Fibroblast of upper back skin (primary cell): ENCODE results near the gene CAPN15.

Experiments used
- DNase-seq: peaks from one replicate; pipeline ENCODE4 v3.0.0-alpha.2; 2013

Gene CAPN15

DNA sequence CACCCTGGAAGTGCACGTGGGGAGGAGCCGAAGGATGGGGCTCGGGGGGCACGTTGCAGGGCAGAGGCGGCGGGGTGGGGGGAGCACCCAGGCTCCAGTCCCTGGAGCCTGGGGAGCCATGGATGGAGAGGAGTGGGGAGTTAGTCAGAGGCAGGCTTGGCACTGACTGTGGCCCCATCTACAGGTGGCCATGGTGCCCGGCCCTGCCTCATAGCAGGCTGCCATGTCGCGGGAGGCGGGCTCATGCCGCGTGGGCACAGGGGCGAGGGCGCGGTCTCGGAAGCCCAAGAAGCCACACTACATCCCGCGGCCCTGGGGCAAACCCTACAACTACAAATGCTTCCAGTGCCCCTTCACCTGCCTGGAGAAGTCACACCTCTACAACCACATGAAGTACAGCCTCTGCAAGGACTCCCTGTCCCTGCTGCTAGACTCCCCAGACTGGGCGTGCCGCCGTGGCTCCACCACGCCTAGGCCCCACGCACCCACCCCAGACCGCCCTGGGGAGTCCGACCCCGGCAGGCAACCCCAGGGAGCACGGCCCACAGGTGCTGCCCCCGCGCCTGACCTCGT, 35.6 kb downstream of the CAPN15 start:
- DNase-seq: no peak

DNA sequence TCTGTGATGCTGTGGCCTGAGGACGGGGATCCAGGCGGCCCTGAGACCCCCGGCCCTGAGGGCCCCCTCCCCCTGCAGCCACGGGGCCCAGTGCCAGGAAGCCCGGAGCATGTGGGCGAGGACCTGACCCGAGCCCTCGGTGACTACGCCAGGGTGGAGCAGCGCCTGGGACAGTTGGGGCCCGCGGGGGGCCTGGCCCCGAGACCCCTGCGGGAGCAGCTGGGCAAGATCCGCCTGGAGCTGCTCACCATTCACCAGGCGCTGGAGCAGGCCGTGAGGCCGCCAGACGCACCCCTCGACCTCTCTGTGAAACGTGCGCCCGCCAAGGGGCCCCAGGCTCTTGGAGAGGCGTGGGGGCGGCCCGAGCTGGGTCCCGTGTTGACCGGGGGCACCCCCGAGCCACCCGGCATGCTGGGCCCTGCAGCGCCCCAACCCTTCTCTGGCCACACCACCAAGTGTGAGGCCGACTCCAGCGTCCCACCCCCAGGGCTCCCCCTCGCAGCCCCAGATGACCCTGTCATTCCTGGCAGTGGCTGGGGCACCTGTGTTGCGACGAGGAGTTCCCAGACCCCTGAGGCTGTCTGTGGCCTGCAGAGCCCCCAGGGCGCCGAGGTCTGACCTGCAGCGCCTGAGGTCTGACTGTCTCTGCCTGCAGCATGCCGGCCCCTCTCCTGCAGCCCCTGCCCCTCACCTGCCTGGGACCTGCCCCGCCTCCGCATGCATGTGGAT, 37.3 kb downstream of the CAPN15 start:
- no peak for DNase-seq

DNA sequence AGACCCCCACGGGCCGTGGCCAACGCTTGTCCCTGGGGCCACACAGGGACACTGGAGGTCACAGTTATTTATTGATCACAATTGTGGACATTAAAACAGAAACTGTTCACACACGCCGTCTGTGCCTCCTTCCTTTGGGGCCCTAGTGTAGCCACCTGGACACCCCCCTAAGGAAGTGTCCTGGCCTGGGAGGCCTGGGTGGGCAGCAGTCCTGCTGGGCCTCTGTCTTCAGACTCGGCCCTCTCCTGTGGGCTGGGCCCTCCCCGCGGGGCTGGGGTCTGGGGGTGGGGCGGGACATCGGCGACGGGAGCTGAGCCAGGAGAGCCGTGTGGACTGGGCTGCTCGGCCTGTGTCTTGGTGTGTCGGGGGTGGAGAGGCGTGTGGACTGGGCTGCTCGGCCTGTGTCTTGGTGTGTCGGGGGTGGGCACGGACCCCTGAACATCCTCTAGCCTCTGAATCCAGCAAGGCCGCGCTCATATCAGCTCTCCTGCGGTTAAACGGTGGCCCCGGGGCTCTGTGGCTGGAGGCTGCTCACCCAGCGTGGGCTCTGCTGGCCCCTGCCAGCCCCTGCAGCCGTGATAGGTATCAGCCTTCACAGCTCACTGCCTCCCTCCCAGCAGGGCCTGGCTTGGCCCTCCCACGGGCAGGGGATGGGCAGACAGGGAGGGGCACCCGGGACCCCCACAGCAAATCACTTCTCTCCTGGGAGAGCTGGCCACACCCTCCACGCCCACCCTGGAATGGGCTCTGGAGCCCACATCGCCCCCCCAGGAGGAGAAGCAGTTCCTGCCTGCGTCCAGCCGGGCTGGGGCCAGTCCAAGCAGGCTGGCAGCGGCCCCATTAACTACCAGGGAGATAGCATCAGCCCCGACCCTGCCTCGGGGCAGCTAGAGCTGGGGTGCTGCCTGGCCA, 38.2 kb downstream of the CAPN15 start:
- no peak for DNase-seq

DNA sequence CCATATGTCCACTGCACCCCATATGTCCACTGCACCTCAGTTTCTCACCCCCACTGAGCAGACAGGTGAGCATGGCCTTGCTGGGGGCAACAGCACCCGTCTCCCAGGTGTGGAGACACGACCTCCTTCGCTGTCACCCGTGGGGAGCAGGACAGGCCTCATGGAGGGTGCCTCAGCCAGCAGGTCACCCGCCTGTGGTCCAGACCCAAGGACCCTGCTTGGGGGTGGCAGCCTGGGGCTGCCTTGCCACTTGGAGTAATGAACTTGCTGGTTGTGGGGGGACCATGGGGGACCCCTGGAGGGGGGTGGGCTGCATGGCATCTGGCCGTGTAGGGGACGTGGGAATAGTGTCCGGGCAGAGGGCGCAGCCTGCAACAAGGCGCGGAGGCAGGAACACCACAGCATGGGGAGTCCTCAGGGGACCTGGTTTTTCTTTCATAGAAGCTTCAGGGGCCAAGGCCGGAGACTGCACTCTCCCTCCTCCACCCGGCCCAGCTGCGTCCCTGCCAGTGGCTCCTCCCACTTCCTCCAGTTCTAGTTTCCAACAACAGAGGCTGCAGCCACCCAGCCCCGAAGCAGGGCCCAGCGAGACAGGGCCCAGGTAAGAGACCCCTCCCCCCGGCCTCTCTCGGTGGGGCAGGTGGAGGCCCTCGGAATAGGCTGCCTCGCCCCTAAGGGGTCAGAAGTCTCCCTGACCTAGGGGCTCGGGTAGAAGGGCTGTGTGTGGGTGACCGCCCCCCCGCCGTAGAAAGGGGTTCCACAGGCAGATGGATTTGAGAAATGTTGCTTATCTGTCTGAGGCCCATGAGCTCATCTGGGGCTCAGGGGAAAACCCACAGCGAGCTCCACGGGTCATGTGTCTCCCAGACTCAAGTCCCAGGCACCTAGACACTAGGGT, 39.2 kb downstream of the CAPN15 start, which contains the start of gene NHLRC4:
Gene NHLRC4 (plus strand): TSS at position 531 of the 898 bp plus-strand sequence. CDS start 1,043 bp downstream, outside the sequence.
- peak; percentile 40 for DNase-seq

DNA sequence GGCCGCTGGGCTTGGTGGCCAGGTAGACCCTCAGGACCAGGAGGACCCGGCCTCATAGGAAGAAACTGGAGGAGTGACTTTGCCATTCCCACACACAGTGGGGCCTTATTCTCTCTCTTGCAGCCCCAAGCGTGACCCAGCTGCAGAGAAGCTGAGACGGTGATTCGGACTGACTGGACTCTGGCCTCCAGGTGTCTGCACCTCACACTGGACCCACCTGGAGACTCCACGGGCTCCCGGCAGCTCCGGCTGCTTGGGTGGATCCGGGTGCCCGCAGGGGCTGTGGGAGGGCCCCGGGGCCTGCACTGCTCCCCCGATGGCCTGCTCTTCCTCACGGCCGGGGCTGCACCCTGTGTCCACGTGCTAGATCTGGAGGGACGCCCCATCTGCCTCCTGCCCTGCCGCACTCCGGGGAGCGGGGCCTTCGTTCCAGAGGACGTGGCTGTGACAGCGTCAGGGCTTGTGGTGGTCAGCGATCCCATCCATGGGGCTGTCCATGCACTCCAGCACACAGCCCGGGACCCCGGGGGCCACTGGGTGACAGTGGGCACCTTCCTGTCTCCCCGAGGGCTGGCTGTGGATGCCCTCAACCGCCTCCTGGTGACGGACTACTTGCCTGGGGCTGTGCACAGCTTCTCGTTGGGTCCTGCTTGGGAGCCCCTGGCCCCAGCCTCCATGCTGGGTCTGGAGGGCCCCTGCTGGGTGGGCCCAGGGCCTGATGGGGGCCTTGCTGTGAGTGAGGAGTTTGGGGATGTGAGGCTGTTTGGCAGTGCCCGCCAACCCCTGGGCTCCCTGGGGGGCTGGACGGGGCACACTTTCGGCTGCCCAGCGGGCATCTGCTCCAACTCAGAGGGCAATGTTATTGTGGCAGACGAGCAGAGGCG, 40.1 kb downstream of the CAPN15 start:
- DNase-seq: no peak

DNA sequence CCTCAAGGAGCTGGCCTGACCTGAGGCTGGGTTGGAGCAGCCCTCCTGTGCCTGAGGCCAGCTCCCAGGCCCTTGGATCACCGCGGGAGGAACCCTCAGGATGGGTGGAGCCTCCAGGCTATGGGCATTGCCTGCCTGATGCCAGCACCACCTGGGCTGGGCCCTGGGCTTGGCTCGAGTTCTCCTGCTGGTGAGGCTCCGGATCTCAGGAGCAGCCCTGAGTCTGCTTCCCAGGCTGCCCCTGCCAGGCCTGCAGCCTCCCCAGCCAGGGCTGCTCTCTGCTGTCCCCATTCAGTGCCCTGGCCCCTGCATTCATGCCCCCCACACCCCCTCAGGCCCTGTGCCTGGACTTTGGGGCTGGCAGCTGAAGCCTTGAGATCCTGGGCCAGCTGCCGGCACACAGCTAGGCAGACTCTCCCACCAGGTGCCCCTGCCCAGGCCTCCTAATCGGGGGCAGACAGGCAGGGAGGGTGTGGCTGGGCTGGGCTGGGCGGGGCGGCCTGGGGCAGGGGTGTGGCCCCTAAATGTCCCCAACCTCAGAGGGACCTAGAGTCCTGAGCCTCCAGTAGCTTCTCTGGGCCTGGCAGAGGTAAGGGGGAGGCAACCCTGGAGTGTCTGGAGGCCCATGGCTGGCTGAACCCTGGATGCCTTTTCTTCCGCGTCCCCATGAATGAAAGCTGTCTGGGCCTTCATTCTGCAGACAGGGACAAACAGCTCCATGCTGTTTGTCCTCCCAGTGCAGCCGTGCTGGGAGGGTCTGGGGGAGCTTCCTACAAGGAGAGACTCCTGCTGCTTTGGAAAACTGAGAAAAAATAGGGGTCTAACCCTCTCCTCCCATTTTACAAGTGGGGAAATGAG, 41.1 kb downstream of the CAPN15 start:
- no peak for DNase-seq

DNA sequence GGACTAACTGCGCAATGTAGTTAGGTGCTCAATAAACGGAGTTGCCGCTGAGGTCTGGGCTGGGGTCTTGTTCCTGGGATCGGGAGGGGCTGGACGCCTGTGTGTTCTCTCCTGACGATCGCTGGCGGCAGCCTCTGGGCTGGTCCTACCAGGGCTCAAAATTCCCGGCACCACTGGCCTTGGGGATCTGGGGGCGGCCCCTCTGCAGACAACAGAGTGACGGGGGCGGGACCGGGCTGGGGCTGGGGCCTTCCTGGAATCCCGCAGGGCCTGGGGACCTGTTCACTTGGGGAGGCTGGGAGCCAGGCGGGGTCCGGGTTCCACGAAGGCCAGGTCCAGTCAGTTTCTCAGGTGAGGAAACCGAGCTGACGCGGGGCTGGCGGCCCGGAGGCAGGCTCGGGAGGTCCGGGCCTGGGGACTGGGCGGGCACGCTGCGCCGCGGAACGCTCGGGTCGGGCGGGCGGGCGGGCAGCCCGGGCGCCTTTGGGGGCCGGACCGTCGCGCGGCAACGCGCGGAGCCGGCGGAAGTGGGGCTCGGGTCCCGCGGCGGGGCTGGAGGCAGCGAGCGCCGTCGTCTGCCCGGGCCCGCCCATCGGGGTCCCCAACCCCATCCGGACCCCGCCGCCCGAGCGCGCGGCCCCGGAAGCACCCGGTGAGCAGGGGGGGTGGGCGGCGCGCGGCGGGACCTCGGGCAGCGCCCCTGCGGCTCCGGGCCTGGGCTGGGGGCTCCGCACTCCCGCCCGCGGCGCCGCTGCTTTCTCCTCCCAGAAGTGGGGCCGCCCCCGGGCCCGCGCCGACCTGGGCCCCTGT, 42.1 kb downstream of the CAPN15 start, which contains the start of gene PIGQ:
Gene PIGQ (plus strand): TSS at position 524 of the 810 bp plus-strand sequence. CDS start 4,107 bp downstream, outside the sequence.
- DNase-seq: peak; percentile 49

DNA sequence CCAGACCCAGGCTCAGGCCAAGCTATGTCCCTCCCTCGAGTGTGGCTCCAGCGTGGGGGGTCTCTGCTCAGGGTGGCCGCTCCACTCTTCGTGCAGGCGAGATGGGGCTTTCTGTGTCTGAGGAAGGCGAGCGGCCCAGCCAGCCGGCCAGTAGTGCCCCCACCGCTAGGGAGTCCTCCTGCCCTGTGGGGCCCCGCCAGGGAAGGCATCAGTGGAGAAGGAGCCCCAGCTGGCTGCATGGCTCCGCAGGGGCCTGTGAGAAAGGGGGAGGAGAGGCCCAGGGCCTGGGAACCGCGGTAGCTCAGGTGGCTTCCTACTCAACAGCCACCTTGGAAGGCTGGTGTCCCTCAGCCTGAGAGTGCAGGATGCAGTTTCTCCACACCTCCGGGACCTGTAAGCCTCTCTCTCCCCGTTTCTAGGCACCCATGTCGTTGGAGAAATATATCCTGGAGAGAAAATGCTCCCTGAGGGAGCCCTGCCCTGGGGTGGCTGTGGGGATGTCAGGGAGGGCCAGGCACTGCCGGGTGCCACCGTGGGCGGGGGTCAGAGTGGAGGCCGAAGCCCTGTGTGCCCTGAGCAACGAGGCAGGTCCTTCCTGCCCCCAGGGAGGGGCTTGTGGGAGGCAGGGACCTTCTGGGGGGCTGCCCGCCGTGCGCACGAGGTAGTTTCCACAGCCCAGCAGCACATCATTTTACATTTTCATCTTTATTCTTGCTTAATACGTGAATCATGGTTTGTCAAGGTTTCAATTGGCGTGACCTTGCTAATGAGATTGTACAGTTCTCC, 45.5 kb downstream of the CAPN15 start:
- no peak for DNase-seq

DNA sequence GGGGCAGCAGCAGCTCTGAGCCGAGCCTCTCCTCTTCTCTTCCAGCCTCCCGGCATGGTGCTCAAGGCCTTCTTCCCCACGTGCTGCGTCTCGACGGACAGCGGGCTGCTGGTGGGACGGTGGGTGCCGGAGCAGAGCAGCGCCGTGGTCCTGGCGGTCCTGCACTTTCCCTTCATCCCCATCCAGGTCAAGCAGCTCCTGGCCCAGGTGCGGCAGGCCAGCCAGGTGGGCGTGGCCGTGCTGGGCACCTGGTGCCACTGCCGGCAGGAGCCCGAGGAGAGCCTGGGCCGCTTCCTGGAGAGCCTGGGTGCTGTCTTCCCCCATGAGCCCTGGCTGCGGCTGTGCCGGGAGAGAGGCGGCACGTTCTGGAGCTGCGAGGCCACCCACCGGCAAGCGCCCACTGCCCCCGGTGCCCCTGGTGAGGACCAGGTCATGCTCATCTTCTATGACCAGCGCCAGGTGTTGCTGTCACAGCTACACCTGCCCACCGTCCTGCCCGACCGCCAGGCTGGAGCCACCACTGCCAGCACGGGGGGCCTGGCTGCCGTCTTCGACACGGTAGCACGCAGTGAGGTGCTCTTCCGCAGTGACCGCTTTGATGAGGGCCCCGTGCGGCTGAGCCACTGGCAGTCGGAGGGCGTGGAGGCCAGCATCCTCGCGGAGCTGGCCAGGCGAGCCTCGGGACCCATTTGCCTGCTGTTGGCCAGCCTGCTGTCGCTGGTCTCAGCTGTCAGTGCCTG, 46.7 kb downstream of the CAPN15 start:
- no peak for DNase-seq

DNA sequence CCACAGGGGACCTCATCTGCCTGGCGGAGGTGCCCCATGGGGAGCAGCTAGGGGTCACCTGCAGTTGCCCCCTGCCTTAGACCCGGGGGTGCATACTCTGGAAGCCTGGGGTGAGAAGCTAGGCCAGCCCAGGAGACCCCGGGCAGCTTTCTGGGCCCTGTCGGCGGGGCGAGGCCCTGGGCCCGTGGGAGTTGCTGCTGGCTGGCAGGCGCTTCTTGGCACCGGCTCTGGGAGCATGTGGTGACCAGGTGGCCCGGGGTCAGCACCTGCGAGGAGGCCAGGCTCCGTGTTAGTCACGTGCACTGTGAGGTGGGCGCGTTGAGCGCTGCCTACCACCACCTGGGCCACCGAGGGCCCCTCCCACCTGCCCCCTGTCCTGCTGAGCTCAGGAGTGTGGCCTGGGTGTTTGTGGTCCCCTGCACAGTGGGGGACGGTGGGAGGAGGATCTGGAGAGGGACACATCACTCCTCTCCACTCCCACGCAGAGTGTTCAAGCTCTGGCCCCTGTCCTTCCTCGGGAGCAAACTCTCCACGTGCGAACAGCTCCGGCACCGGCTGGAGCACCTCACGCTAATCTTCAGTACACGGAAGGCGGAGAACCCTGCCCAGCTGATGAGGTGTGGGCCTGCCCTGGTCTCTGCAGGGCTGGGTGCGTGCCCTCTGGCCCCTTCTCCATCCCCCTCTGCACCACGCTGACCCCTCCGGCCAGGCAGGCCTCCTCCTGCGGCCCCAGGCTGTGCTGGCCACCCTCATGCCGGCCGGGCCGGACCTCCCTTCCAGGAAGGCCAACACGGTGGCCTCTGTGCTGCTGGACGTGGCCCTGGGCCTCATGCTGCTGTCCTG, 48.1 kb downstream of the CAPN15 start:
- no peak for DNase-seq

DNA sequence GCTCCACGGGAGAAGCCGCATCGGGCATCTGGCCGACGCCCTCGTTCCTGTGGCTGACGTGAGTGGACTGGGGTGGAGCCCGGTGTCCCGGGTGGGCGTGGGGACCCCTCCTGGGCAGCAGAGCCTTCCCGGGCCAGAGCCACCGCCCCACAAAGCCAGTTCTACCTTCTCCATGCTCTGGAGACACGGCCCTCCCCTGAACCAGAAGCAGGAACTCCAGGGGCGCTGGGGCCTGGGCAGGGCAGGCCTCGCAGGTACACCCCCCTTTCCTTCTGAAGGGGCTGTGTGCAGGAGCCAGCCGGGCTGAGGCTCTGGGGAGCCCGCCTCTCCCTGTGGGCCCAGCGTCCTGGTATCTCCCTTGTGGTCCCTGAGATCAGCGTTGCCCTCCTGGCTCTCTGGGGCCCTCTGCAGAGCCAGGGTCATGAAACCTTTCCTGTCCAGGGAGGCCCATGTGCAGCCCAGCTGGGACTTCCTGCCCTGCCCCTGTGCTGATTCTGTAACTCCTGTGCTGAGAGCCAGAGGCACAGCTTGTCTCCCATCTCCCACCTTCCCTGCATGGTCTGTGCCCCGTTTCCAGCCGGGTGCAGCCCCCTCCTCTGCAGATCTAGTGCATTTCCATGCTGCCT, 48.8 kb downstream of the CAPN15 start:
- no peak for DNase-seq

DNA sequence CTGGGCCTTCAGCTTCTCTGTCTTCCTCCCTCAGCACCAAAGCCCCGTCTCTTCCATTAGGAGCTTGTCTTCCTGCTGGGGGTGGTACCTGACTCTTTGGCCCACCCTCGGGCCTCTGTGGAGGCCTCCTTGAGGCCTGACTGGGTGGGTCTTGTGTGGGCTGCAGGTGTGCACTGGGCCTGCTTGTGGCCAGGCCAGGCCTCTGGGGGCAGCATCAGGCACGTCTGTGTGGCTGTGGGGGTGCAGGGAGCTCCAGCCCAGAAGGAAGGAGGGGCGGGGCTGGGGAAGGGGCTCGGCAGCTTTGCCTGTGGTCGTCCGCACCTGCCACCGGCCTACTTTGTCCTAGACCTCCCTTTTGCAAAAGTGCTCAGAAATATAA, 49.3 kb downstream of the CAPN15 start:
- no peak for DNase-seq

DNA sequence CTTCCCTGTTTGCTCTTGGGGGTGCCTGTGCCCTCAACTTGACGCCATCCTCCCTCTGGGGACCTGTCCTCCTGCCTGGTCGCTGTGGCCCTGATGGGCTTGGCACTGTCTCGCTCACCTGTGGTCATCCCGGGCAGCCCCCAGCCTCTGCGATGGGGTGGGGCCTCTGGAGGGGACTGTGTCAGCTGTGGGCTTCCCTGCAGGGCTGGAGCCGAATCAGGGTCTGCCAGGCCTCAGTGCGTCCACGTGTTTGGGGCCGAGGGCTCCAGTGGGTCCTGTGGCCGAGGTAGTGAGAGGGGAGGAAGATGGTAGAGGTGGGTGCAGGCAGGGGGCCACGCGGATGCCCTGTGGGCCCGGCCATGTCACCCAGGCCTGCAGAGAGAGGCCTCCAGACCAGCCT, 50.3 kb downstream of the CAPN15 start:
- DNase-seq: no peak

DNA sequence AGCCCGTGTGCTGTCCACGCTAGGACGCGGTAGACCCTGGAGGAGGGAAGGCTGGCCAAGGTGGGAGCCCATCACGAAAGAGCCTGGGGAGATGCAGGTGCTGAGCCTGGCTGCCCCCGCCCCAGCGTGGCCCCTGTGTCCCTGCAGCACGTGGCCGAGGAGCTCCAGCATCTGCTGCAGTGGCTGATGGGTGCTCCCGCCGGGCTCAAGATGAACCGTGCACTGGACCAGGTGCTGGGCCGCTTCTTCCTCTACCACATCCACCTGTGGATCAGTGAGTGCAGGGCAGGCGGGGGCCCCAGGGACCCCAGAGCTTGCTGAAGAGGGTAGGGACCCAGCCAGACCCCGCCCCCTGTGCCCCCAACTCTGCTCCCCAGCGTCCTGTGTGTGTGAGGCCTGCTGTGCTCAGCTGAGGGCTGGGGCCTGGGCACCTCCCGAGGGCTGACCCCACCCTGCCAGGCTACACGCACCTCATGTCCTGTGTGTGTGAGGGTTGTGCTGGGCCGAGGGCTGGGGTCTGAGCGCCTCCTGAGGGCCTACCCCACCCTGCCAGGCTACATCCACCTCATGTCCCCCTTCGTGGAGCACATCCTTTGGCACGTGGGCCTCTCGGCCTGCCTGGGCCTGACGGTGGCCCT, 50.8 kb downstream of the CAPN15 start:
- no peak for DNase-seq

DNA sequence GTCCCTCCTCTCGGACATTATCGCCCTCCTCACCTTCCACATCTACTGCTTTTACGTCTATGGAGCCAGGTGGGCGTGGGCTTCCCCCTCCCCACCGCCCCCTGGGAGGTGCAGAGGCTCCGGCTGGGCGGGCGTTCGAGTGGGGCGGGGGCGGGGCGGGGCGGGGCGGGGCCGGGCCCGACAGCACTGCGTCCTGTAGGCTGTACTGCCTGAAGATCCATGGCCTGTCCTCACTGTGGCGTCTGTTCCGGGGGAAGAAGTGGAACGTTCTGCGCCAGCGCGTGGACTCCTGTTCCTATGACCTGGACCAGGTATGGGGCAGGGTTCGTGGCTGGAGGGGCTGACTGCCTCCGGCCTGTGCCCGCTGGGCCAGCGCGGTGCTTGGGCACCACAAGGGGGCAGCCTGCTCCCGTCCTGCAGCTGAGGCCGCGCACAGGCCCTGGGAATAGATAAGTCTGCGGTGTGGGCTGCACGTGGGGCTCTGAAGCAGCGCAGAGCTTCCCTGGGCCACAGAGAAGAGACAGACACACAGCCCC, 51.4 kb downstream of the CAPN15 start:
- peak; percentile 61 for DNase-seq
